GM10248 (cell line): ENCODE results near the gene ZNF423.

Experiments used
- CTCF ChIA-PET: fragments of 300-600 bp; sonication (Branson Sonifier 250); formaldehyde crosslinking; extraction: SDS; loops from one replicate; lab custom pipeline; 2021; ENCODE audit warnings: antibody characterized with exemption; lab: Yijun Ruan, JAX
- POLR2A ChIA-PET: fragments of 350-650 bp; sonication (Branson Sonifier 250); formaldehyde crosslinking; extraction: SDS; loops from one replicate; lab custom pipeline; 2020; ENCODE audit warnings: antibody characterized with exemption; lab: Yijun Ruan, JAX
- DNase-seq: peaks from one replicate; pipeline ENCODE4 v3.0.0; 2012; ENCODE audit errors: extremely low spot score
- CTCF ChIP-seq: IDR thresholded peaks from 2 replicates; pipeline ENCODE4 v1.5.1; 2012; ENCODE audit warnings: mild to moderate bottlenecking, low read depth; ENCODE audit errors: extremely low read depth, missing control alignments, control extremely low read depth

Gene ZNF423

GRCh38 chr16:49630783-49631182, 225.1 kb downstream of the ZNF423 start:
- DNase-seq: no peak
- ChIA-PET CTCF (no interaction called here), POLR2A (no interaction called here)
- TF ChIP-seq CTCF: no peak

GRCh38 chr16:49629851-49630250, 226.1 kb downstream of the ZNF423 start:
- ChIA-PET POLR2A (no interaction called here), CTCF (no interaction called here)
- no peak for TF ChIP-seq CTCF
- DNase-seq: no peak

GRCh38 chr16:49628148-49628547, 227.8 kb downstream of the ZNF423 start:
- no peak for TF ChIP-seq CTCF
- POLR2A ChIA-PET: no interaction called here

GRCh38 chr16:49625311-49626065, 230.4 kb downstream of the ZNF423 start:
- CTCF ChIA-PET: no interaction called here
- no peak for TF ChIP-seq CTCF

More at GRCh38 chr16:49628148-49628547, 227.8 kb downstream of the ZNF423 start:
- CTCF ChIA-PET: no interaction called here
- DNase-seq: no peak

GRCh38 chr16:49623501-49624266, 232.2 kb downstream of the ZNF423 start:
- TF ChIP-seq CTCF: no peak
- ChIA-PET POLR2A (no interaction called here), CTCF (no interaction called here)
- DNase-seq: no peak

More at GRCh38 chr16:49625311-49626065, 230.4 kb downstream of the ZNF423 start:
- POLR2A ChIA-PET: no interaction called here
- DNase-seq: no peak

- TF ChIP-seq CTCF: no peak
- no peak for DNase-seq
- POLR2A ChIA-PET: no interaction called here
- CTCF ChIA-PET: no interaction called here
Observed at GRCh38 chr16:49622421-49623402, 233.2 kb downstream of the ZNF423 start.
